Thyroid gland (tissue), 4 donors: Measurements from ENCODE around the gene TMEM214.

ENCODE experiments used
- POLR2A ChIP-seq, 2 donors: fragments of 450-650 bp; IDR thresholded peaks; one replicate each; pipeline ENCODE4 v1.6.1; 2017; ENCODE audit warnings: antibody characterized with exemption in 2 of 2, mild to moderate bottlenecking in 2 of 2, moderate library complexity in 1 of 2
- TF ChIP-seq, protein P1 (sequence below), 6 experiments: fragments of 200-600 bp in 3 of 6; fragments of 450-650 bp in 3 of 6; sonication (generic) in 3 of 6; IDR thresholded peaks; one replicate each; pipeline ENCODE4 v1.5.1; 2016 to 2019; ENCODE audit warnings: antibody characterized with exemption in 6 of 6, mild to moderate bottlenecking in 2 of 6, inconsistent platforms in 1 of 6, moderate library complexity in 1 of 6

DNA sequence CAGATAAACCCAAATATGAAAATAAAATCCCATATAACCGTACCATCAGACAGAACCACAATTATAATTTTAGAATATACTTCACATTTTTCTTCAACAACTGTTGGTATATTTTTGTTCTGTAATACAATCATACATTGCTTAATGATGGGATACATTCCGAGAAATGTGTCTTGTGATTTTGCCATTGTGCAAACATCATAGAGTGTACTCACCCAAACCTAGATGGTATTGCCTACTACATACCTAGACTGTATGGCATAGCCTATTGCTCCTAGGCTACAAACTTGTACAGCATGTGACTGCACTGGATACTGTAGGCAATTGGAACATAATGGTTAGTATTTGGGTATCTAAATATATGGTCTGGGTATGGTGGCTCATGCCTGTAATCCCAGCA is 31.8 kb upstream of the TMEM214 start:
- TF ChIP-seq POLR2A (IDR thresholded peaks at IDR 0.05) = no peak
- TF ChIP-seq, protein P1, sequence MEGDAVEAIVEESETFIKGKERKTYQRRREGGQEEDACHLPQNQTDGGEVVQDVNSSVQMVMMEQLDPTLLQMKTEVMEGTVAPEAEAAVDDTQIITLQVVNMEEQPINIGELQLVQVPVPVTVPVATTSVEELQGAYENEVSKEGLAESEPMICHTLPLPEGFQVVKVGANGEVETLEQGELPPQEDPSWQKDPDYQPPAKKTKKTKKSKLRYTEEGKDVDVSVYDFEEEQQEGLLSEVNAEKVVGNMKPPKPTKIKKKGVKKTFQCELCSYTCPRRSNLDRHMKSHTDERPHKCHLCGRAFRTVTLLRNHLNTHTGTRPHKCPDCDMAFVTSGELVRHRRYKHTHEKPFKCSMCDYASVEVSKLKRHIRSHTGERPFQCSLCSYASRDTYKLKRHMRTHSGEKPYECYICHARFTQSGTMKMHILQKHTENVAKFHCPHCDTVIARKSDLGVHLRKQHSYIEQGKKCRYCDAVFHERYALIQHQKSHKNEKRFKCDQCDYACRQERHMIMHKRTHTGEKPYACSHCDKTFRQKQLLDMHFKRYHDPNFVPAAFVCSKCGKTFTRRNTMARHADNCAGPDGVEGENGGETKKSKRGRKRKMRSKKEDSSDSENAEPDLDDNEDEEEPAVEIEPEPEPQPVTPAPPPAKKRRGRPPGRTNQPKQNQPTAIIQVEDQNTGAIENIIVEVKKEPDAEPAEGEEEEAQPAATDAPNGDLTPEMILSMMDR (IDR thresholded peaks at IDR 0.05) = no peak
